HepG2 (cell line): ENCODE measurements around the gene DISP2. TPM values are rescaled to one million over a fixed set of nuclear protein-coding genes. Genes with fewer than 3 reads are reported as not detected.
A peak's percentile ranks its signal among the peaks of the same experiment; 100 is the strongest.

ENCODE experiments used
- ATF4 ChIP-seq, 2 experiments: fragments of 450-650 bp in 1 of 2; sonication (generic) in 1 of 2; formaldehyde crosslinking; IDR thresholded peaks; 2 replicates each; pipeline versions ENCODE4 v1.5.0 to v1.8.0; 2020 to 2022; ENCODE audit warnings: mild to moderate bottlenecking in 1 of 2, missing genetic modification reagents in 1 of 2
- ATM ChIP-seq: fragments of 450-650 bp; IDR thresholded peaks from 2 replicates; pipeline ENCODE4 v1.7.1; 2017; ENCODE audit warnings: mild to moderate bottlenecking, borderline replicate concordance
- BRD4 ChIP-seq: sonication (generic); formaldehyde crosslinking; IDR thresholded peaks from 2 replicates; pipeline ENCODE4 v1.4.0; 2020; ENCODE audit warnings: missing genetic modification reagents
- CHD4 ChIP-seq: fragments of 200-600 bp; sonication (generic); IDR thresholded peaks from 2 replicates; pipeline ENCODE4 v1.7.0; 2017; ENCODE audit warnings: mild to moderate bottlenecking, low read length, borderline replicate concordance
- DBP ChIP-seq: sonication (generic); formaldehyde crosslinking; IDR thresholded peaks from 2 replicates; pipeline ENCODE4 v1.4.0; 2020; ENCODE audit warnings: missing genetic modification reagents; ENCODE audit errors: not compliant biosample characterization
- GMEB1 ChIP-seq: sonication (generic); formaldehyde crosslinking; IDR thresholded peaks from 2 replicates; pipeline ENCODE4 v1.5.1; 2020; ENCODE audit warnings: missing genetic modification reagents, mild to moderate bottlenecking, borderline replicate concordance
- IKZF4 ChIP-seq: sonication (generic); formaldehyde crosslinking; IDR thresholded peaks from 2 replicates; pipeline ENCODE4 v1.5.1; 2020; ENCODE audit warnings: borderline replicate concordance, mild to moderate bottlenecking, low read depth, missing genetic modification reagents; ENCODE audit errors: not compliant biosample characterization
- ISL2 ChIP-seq: sonication (generic); formaldehyde crosslinking; IDR thresholded peaks from 2 replicates; pipeline ENCODE4 v1.5.0; 2020; ENCODE audit warnings: missing genetic modification reagents
- KLF12 ChIP-seq: sonication (generic); formaldehyde crosslinking; IDR thresholded peaks from 2 replicates; pipeline ENCODE4 v1.4.0; 2020; ENCODE audit warnings: missing genetic modification reagents, borderline replicate concordance
- MAFG ChIP-seq: sonication (generic); formaldehyde crosslinking; IDR thresholded peaks from 2 replicates; pipeline ENCODE4 v1.5.1; 2020; ENCODE audit warnings: mild to moderate bottlenecking, missing genetic modification reagents
- MNT ChIP-seq: fragments of 450-650 bp; IDR thresholded peaks from 2 replicates; pipeline ENCODE4 v1.6.1; 2016
- PATZ1 ChIP-seq: sonication (generic); formaldehyde crosslinking; IDR thresholded peaks from 2 replicates; pipeline ENCODE4 v1.4.0; 2020; ENCODE audit warnings: missing genetic modification reagents
- PHF5A ChIP-seq: IDR thresholded peaks from one replicate; pipeline ENCODE4 v1.6.1; 2018; ENCODE audit warnings: low read depth, missing genetic modification reagents; ENCODE audit not compliant: unreplicated experiment
- POGZ ChIP-seq: sonication (generic); formaldehyde crosslinking; IDR thresholded peaks from 2 replicates; pipeline ENCODE4 v1.4.0; 2020; ENCODE audit warnings: mild to moderate bottlenecking, missing genetic modification reagents
- RNF2 ChIP-seq: fragments of 450-650 bp; conservative IDR thresholded peaks from 2 replicates; pipeline ENCODE4 v1.6.1; 2016; ENCODE audit warnings: low read depth
- STAG1 ChIP-seq: sonication (generic); formaldehyde crosslinking; IDR thresholded peaks from 2 replicates; pipeline ENCODE4 v1.4.0; 2020; ENCODE audit warnings: missing genetic modification reagents
- ZNF136 ChIP-seq: sonication (generic); formaldehyde crosslinking; IDR thresholded peaks from 2 replicates; pipeline ENCODE4 v1.8.1; 2022; ENCODE audit warnings: low read depth, mild to moderate bottlenecking, moderate library complexity, missing genetic modification reagents
- ZNF234 ChIP-seq: sonication (generic); formaldehyde crosslinking; conservative IDR thresholded peaks from 2 replicates; pipeline ENCODE4 v1.5.1; 2020; ENCODE audit warnings: mild to moderate bottlenecking, missing genetic modification reagents
- ZNF512B ChIP-seq: sonication (generic); formaldehyde crosslinking; IDR thresholded peaks from 2 replicates; pipeline ENCODE4 v1.5.1; 2020; ENCODE audit warnings: missing genetic modification reagents, mild to moderate bottlenecking, borderline replicate concordance
- ZNF563 ChIP-seq: sonication (generic); formaldehyde crosslinking; IDR thresholded peaks from 2 replicates; pipeline ENCODE4 v1.8.0; 2022; ENCODE audit warnings: mild to moderate bottlenecking, moderate library complexity, missing genetic modification reagents
- ZNF629 ChIP-seq: sonication (generic); formaldehyde crosslinking; conservative IDR thresholded peaks from 2 replicates; pipeline ENCODE4 v1.5.0; 2020; ENCODE audit warnings: missing genetic modification reagents
- polyA plus RNA-seq, 8 experiments: library from polyadenylated mRNA; depleted of rRNA in 3 of 8; stranded (reverse) in 7 of 8; unstranded in 1 of 8; fragments of >200 nt; fragmentation: Illumina TruSeq in 4 of 8; extraction: Trizol in 4 of 8; gene quantifications; 2 replicates each; pipeline versions ENCODE4 v1.2.1 to v1.2.3, GENCODE V29; 2011 to 2016; ENCODE audit warnings: low read depth in 4 of 8, missing spikeins in 1 of 8, mixed read lengths in 1 of 8; ENCODE audit not compliant: insufficient read depth in 1 of 8
- total RNA-seq, 5 experiments: library from RNA; depleted of rRNA; stranded (reverse); fragments of >200 nt; fragmentation: Illumina TruSeq; extraction: Trizol; gene quantifications; 2 replicates each; pipeline ENCODE4 v1.2.3, GENCODE V29; 2016; ENCODE audit warnings: low read depth in 1 of 5

Gene DISP2
- total and polyA plus RNA-seq, 2 of the 13 experiments (the other 11 are each of a cell fraction or from before 2014, with no cell fraction given): 0.09 to 0.32 TPM

GRCh38 chr15:40339621-40339945, 18.4 kb upstream of the DISP2 start (continued):
- TF ChIP-seq MAFG (CRISPR knock-in tag) (no peak), ZNF234 (CRISPR knock-in tag) (no peak), PHF5A (no peak), ISL2 (CRISPR knock-in tag) (no peak), PATZ1 (CRISPR knock-in tag) (peak; percentile 86), MNT (no peak), STAG1 (CRISPR knock-in tag) (peak; percentile 64), DBP (CRISPR knock-in tag) (no peak), ATM (no peak), ZNF136 (CRISPR knock-in tag) (no peak), ZNF563 (CRISPR knock-in tag) (no peak), ATF4 (CRISPR knock-in tag; IDR thresholded peaks at IDR 0.05) (no peak), POGZ (CRISPR knock-in tag) (no peak), ZNF512B (CRISPR knock-in tag) (no peak), GMEB1 (CRISPR knock-in tag) (no peak), KLF12 (CRISPR knock-in tag) (no peak), BRD4 (CRISPR knock-in tag) (0 out of 2 replicates have a peak, but pooled peaks have one; percentile 30), CHD4 (no peak), RNF2 (no peak), ZNF629 (CRISPR knock-in tag) (no peak), IKZF4 (CRISPR knock-in tag) (no peak)
